NCI-H748 treated with DMSO at 0.1 percent for 48 hours (cell line): ENCODE measurements around the gene TEKT5.
A peak's percentile ranks its signal among the peaks of the same experiment; 100 is the strongest.
"Not testable (repeated sequence)": the region's sequence is repeated elsewhere in the genome, so short reads cannot be mapped to it uniquely, and the experiment has no call there.

Experiments used
- DNase-seq: peaks from one replicate; lab custom pipeline; 2025; lab: John Stamatoyannopoulos, UW

The TEKT5 gene

DNA sequence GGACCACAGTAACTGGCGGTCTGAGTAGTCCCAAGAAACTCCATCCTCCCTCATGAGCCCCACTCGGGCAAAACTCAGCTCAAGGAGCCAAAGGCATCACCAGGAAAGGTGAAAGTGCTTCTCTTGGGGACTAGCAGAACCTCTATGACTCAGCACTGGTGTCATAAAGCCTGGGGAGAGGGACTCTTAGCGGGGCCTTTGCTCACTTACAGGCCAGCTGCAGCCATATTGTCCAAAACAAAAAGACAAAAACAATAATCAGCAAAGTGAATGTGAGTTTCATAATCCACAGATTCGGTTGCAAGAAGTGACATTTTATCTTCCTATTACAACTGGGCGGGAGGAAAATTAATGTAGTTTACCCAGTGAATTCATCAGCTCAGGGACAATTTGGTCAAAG, at the start of gene TEKT5:
Gene TEKT5, minus strand, starts transcription at position 101 of the 400 bp plus-strand sequence. Its CDS starts 57 bp downstream, at position 44.
- no peak for DNase-seq

DNA sequence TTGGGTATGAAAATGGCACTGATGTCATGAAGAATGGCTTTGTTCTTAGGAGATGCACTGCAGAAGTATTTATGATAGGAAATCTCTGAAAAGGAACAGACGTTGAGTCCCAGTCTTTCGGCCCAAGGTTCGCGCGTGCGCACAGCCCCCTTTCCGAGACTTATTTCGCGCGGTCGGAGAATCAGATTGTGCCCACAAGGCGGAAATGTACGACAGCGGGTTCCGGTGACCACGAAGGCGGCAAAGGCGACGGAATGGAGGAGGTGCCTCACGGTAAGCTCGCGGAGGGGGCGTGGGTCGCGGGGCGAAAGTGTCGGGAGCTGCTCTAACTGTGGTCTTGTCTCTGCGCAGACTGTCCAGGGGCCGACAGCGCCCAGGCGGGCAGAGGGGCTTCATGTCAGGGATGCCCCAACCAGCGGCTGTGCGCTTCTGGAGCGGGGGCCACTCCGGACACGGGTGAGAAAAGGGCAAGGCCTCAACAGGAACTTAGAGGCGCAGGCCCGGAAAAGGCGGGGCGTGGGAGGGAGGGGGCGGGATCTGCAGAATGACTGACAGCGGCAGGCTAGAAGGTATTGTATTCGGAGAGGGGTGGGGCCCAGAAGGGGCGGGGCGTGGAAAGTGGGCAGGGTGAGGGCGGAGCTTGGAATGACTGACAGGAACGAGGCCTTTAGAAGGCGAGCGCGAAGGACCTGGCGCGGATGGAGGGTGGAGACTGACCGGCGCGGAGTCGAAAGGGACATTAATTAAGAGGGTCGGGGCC, 49.1 kb upstream of the TEKT5 start, which contains the start of gene NUBP1:
Gene NUBP1, plus strand, starts transcription at position 233 of the 760 bp plus-strand sequence. Its CDS starts 22 bp downstream, at position 255.
- peak; percentile 91 for DNase-seq

DNA sequence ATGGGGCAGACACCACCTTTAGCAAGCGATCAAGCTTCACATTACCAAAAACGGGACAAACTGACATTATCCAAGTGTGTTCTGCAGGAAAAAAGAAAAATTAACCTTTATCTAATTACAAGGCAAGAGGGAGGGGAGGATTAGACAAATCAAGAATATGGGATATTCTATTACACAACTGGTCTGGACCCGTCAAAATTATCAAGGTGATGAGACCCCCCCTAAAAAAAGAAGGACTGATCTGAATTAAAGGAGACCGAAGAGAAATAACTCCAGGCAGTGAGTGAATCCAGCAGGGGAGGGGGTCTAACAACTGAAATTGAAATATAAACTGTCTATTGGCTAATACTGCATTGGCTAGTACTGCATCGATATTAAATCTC, 48.5 kb upstream of the TEKT5 start:
- DNase-seq = no peak

DNA sequence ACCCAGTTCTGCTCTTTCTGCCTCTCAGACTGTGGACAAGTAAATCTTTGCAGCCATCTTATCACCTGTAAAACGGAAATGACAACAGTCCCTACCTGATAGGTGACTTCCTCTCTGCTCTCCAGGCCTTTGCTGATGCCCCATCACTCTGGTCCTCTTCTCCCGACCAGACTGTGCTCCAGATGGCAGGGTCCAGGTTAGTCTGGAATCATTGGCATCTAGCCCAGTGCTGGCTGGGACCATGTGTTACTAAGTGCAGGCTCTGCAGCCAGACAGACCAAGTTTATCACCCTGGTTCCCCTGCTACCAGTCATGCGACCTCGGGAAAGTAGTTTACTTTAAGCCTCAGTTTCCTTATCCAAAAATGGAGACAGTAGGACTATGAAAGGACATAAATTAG, 47.1 kb upstream of the TEKT5 start:
- no peak for DNase-seq

DNA sequence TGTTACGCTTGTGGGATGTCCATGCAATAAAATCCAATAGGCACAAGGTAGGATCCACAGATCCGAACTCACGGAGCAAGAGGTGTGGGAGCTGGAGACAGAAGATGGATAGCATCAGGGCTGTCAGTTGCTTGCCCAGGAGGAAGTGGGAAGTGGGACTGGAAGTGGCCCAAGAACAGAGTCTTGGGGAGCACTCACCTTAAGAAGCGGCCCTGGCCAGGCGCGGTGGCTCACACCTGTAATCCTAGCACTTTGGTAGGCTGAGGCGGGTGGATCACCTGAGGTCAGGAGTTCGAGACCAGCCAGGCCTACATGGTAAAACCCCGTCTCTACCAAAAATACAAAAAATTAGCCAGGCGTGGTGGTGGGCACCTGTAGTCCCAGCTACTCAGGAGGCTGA, 46.5 kb upstream of the TEKT5 start:
- DNase-seq = not testable (repeated sequence)

DNA sequence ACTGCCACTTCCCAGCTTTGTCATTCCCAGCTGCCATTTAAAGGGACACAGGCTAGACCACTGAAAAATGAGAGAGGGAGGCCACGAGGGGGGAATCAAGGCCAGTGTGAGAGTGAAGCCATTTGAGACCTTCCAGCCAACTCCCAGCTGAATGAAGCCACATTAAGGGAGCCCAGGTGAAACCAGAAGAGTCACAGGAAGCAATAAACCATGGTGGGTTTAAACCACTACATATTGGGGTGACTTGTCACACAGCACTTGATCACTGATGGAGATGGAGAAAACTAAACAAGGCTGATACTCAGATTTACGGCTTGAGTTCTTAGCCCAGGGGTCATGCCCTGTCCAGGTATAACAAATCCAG, 46.1 kb upstream of the TEKT5 start:
- DNase-seq = no peak

DNA sequence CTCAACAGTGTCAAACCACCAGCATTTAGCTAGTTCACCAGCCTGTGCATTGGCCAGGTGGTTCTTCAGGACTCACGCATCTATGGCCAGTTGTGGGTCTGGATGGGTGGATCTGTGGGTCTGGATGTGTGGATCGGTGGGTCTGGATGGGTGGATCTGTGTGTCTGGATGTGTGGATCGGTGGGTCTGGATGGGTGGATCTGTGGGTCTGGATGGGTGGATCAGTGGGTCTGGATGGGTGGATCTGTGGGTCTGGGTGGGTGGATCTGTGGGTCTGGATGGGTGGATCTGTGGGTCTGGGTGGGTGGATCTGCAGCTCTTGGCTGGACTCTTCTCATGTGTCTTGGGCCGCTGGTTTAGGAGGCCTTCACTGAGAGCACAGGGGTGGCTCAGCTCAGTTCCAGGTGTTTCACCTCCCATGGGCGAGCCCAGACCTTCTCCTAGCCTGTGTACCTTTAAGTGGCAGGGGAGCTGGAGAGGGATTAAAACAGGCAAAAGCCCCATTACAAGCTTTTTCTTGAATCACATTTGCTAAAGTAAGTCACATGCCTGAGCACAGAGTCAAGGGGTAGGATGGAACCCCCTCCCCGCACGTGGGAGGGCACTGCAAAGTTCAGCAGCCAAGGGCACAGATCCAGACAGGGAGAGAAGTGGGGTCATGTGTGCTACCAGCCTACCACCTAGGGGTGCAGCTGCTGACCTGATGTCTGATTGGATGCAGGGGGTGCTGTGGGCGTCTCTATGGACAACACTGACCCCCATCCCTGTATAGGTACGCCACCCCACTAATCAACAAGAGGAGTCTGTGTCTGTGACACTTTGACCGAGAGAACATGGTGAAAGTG, 45.5 kb upstream of the TEKT5 start:
- no peak for DNase-seq

DNA sequence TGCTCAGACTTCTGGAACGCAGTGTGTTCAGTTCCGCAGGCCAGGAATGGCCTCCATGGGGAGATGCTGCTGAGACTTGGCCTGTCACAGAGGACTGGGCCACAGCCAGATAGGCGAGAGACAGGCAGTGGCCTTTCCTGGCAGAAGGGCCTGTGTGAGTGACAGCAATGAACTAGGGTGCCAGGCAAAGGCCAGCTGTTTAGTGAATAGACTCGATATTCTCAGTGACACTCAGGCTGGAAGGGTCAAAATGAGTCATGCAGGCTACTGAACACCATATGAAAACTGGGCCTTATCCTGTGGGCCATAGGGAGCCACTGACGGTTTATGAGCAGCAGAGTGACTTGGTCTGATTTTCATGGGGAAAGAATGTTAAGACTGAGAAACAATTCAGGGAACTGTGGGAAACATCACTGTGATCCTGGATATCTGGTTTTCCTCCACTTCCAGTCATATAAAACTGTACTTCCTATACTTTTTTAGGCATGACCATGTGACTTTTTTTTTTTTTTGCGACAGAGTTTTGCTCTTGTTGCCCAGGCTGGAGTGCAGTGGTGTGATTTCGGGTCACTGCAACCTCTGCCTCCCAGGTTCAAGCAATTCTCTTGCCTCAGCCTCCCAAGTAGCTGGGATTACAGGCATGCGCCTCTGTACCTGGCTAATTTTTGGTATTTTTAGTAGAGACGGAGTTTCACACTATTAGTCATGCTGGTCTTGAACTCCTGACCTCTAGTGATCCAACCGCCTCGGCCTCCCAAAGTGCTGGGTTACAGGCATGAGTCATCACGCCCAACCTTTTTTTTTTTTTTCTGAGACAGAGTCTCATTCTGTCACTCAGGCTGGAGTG, 43.7 kb upstream of the TEKT5 start:
- no peak for DNase-seq

DNA sequence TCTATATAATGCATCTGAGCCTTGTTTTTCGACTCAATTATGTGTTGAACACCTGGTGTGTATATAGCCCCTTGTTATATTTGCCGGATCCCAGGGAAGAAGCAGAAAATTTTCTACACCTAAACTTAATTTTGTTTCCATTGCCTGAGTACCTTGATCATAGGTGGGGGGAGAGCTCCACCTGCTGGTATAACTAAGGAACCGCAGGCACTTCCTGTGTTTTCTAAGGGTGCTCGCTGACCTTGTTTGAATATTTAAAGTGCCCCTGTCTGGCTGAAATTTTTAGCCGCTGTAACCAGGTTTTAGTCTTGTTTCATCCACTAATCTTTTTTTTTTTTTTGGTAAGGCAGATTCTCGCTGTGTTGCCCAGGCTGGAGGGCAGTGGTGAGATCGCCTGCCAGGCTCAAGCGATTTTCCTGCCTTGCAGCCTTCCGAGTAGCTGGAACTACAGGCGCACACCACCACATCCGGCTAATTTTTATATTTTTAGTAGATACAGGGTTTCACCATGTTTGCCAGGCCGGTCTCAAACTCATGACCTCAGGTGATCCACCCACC, 42.4 kb upstream of the TEKT5 start:
- DNase-seq = peak; percentile 59

DNA sequence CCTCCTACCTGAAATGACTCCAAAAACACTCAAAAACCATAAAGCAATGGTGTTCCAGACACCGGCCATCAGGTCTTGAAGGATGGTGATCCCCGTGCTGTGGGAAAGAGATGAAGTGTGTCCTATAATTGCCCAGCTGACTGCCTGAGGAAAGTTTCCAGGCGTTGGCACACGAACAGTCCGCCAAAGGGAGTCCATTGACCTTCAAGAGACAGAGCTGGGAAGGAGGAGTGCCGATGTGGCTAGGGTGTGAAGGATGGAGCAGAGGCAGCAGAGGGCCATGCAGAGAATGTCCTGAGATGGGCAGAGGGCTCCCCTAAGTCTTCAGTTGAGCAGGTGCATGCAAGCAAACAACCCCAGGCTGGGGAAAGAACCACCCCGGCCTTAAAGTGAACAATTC, 37.1 kb upstream of the TEKT5 start:
- DNase-seq = no peak

DNA sequence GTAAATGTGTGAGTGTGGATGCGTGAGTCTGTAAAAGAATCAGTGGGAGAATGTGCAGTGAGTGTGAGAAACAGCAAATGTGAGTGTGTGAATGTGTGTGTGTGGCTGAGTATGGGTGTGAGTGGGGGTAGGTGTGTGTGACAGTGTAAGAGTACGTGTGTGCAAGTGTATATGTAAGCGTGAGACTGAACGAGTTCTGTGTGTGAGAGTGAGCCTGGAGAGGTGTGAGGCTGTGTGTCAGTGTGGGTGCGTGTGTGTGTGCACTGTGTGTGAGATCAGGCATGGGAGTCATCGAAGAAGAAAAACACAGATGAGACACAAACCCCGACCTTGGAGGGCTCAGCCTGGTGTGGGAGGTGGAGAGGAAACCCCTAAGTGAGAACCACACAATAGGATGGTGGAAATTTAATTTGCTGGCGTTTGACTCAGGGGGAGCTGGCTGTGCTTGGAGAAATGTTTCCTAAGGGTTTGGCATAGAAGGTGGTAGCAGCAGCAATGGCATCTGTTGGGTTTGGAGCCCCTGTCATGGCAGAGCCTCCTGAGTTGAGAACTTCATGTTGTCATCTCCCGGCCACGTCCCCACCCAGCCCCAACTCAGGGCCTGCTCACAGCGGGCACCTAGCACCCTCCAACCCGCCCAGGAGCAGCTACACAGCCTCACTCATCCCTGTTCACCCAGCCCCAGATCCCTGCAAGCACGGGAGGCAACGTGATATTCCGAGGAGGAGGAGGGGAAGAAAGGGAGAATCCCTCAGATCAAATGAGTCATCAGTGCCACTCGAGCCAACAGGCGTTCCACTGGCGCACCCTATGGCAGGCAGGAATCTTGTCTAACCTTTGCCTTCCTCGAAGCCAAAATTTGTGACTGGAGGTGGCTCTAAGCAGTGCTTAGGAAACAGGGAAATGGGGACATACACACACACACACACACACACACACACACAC, 34.6 kb upstream of the TEKT5 start:
- DNase-seq = no peak

DNA sequence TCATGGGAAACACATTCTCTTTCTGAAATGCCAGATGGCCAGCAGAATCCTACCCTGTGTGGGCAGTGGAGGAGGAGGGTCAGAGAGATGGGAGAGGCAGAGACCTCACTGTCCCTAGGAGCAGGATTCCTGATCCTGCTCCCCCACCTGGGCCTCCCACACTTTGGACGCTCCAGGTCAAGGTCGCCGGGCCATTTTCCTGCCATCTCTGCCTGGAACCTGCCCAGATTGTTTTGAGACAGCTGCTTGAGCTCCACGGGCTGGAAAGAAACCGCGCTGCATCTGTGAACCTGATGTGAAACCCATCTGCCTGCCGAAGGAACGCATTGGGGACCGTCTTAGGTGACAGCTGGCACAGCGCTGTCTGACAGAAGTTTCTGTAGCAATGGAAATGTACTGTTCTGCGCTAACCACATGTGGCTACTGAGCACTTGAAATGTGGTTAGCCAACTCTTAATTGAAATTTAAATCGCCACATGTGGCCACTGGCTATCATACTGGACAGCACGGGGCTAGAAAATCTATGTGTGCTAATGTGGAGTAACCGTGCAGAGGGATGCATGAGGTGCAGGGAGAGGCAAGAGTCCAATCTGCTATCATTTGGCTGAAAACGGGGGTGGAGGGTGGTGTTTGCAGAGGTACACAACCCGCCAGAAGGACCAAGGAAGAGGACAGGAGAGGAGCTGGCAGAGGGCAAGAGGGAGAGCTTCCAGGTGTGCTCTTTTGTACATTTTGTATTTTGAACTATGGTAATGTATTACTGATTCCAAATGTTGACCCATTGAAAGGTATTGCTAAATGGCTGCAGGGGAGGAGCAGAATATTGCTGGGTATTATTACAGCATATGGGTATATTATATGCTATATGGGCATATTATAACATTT, 33.5 kb upstream of the TEKT5 start:
- no peak for DNase-seq

DNA sequence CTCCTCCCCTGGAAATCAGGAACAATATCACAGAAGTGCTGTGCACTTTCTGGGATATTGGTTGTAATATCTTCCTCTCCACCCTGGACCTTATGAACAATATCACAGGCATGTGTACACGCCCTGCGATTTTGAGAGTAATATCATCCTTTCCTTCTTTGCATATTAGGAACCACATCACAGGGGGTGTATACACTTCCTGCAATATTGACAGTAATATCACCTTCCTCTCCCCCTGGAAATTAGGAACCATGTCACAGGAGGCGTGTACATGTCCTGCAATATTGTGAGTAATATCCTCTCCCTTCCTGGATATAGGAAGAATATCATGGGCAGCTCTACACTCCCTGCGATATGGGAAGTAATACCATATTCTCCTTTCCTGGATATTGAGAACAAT, 14.2 kb upstream of the TEKT5 start:
- no peak for DNase-seq

DNA sequence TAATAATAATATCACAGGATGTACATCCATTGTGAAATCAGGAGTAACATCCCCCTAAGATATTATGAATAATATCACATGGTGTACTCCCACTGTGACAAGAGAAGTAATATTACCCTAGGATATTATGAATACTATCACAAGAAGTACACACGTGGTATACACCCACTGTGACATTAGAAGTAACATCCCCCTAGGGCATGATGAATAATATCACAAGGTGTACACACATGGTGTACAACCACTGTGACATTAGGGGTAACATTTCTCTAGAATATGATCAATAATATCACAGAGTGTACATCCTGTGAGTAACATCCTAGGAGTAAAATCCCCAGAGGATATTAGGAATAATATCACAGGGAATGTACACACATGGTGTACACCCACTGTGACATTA, 5.0 kb upstream of the TEKT5 start:
- DNase-seq = no peak

DNA sequence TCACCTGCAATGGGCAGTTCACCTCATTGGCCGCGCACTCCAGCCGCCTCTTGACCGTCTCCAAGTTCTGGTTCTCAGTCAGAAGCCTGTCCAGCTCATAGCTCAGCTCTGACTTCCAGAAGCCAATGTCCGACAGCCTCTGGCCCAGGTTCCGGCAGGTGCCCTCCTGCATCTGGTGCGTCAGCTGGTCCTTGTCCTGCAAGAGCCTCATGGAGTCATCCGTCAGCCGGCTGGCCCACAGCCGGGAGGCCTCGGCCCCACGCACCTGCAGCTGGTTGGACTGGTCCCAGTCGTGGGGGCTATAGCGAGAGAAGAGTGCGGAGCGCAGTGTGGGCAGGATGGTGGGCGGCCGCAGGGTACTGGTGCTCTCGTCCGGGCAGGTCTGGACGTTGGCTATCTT, 424 bp downstream of the TEKT5 start:
- no peak for DNase-seq

DNA sequence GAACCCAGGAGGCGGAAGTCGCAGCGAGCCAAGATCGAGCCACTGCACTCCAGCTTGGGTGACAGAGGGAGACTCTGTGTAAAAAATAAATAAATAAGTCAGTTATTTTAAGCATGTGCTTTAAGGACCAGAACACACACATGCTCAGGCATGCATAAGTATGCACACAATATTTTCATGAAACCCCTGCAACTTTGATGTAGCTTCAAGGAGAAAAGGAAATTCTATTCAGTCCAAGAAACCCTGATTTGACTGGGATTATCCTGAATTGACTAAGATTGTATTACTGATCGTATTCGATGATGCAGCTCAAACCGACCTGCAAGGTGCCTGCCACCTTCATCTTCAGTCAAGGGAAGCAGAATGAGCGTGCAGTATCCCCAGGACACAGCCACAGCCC, 841 bp downstream of the TEKT5 start:
- DNase-seq = no peak

DNA sequence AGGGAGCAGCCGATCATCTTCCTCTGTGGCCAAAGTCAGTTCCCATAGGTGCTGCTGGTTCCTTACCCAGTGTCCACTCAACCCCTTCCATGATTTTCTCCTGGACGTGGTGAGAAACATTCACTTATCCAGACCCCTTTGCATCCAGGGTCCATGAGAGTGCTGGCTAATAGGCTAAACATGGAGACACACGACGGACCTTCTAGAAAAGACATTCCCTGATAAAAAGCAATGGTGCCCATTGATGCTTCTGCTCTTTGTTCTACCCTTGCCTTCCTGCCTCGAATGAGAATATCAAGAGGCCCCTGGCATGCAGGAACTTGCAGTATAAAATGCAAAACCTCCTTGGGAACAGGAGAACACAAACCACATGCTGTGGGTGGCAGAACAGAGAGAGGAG, 2.3 kb downstream of the TEKT5 start:
- DNase-seq = no peak

DNA sequence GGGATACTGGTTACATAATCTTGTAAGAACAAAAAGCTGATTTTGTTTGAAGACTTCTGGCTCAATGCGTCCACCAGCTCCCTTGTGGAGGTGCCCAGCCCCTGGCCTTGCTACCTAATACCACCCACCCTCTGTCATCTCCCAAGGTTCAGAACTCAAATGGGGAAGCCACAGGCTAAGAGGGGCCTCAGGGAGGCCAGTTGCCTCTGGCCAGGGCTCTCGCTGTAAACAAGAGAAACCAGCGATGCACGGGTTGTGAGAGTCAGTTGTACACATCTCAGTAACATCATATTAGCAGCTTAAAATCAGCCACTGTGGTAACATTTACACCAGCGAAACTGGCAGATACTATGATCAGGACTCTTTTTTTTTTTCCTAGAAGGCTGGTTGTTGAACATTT, 6.0 kb downstream of the TEKT5 start:
- no peak for DNase-seq

DNA sequence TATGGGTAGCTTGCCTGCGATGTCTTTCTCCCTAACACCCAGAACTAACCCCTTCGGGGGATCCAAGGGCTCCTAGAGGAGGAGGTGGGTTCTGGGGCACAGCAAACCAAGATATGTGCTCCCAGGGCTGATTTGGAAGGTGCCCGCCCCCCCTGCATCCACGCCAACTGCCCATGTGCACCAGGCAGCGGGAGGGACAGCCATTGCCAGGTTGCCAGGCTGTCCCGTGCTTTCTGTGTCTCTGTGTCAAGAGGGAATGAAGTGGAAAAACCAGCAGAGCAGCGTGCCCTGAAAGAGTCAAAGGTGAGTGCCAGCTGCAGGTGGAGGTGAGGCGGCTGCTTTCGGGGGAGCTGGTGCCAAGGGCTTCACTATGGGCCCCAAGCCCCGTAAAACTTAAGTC, 6.4 kb downstream of the TEKT5 start:
- DNase-seq = no peak

DNA sequence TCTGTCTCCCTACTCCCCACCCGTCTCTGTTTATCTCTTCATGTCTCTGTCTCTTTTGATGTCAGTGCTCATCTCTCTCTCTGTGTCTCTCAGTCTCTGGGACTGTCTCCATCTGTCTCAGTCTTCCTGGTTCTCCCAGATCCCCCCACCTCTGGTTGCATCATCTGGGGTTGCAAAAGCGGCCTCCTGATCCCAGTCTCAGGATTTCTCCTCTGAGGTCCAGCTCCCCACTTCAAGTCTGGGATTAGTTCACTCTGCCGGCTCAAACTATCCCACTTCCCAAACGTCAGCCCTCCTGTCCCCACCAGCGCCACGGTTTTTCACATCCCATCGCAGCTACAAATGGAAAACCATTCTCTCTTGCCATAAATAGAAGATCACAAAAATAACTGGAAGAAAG, 9.0 kb downstream of the TEKT5 start:
- no peak for DNase-seq
